Measurements from ENCODE around the gene MAP4K5.
"Not testable (repeated sequence)": the region's sequence is repeated elsewhere in the genome, so short reads cannot be mapped to it uniquely, and the experiment has no call there.

Gene MAP4K5

GRCh38 chr14:50532502-50533240, at the start of gene MAP4K5:
Gene MAP4K5 (minus strand): TSS chr14:50532569. CDS start chr14:50532049, 520 bp downstream.
- DNase-seq, result peak; percentile 93

- no peak for DNase-seq
These were observed 46.1 kb upstream of the MAP4K5 start for GRCh38 chr14:50578433-50578832.

GRCh38 chr14:50577982-50578381, 45.6 kb upstream of the MAP4K5 start:
- DNase-seq, result no peak

GRCh38 chr14:50575769-50576168, 43.4 kb upstream of the MAP4K5 start:
- no peak for DNase-seq

- DNase-seq, result no peak
These were observed 41.5 kb upstream of the MAP4K5 start for GRCh38 chr14:50573862-50574261.

- no peak for DNase-seq
These were observed 37.4 kb upstream of the MAP4K5 start for GRCh38 chr14:50569714-50570274.

- no peak for DNase-seq
These were observed 30.5 kb upstream of the MAP4K5 start for GRCh38 chr14:50562841-50563240.

- DNase-seq, result peak; percentile 79
These were observed 28.5 kb upstream of the MAP4K5 start for GRCh38 chr14:50560931-50561285.

- peak; percentile 67 for DNase-seq
These were observed 27.9 kb upstream of the MAP4K5 start, which contains the start of gene ATL1 for GRCh38 chr14:50559990-50560930. Gene ATL1 (plus strand): TSS chr14:50560145. CDS start chr14:50560266, 121 bp downstream.

- DNase-seq, result not testable (repeated sequence)
These were observed 20.4 kb upstream of the MAP4K5 start for GRCh38 chr14:50552796-50553195.

- no peak for DNase-seq
These were observed 19.5 kb upstream of the MAP4K5 start for GRCh38 chr14:50551877-50552276.

GRCh38 chr14:50550294-50550693, 17.9 kb upstream of the MAP4K5 start:
- no peak for DNase-seq

- no peak for DNase-seq
These were observed 13.2 kb upstream of the MAP4K5 start for GRCh38 chr14:50545618-50546017.

- no peak for DNase-seq
These were observed 12.5 kb upstream of the MAP4K5 start for GRCh38 chr14:50544911-50545310.

- DNase-seq, result peak; percentile 46
These were observed 10.6 kb upstream of the MAP4K5 start for GRCh38 chr14:50542941-50543418.

GRCh38 chr14:50541159-50541567, 8.8 kb upstream of the MAP4K5 start:
- DNase-seq, result no peak

- no peak for DNase-seq
These were observed 6.7 kb upstream of the MAP4K5 start for GRCh38 chr14:50539051-50539450.

GRCh38 chr14:50538034-50538433, 5.7 kb upstream of the MAP4K5 start:
- DNase-seq, result not testable (repeated sequence)

- no peak for DNase-seq
These were observed 2.6 kb upstream of the MAP4K5 start for GRCh38 chr14:50534997-50535396.

- DNase-seq, result no peak
These were observed 2.0 kb upstream of the MAP4K5 start for GRCh38 chr14:50534416-50534815.

- DNase-seq, result no peak
These were observed 1.4 kb upstream of the MAP4K5 start for GRCh38 chr14:50533806-50534205.

- no peak for DNase-seq
These were observed 904 bp upstream of the MAP4K5 start for GRCh38 chr14:50533241-50533705.

All from stimulated activated CD4-positive, alpha-beta T cell treated with anti-CD3 and anti-CD28 coated beads, Interleukin-15, amount 100 ng/mL, for 24 hours (primary cell).